Nephron progenitor cell (in vitro differentiated cells): ENCODE measurements around the gene IL12A.

Experiments
- DNase-seq: peaks from one replicate; pipeline ENCODE4 v3.0.0; 2021
- H3K27ac Mint-ChIP-seq: 2 replicates; pipeline ENCODE4 v1.8.0; 2021; ENCODE audit warnings: mild to moderate bottlenecking, moderate library complexity, mixed read lengths
- H3K27me3 Mint-ChIP-seq: 2 replicates; pipeline ENCODE4 v1.8.0; 2021; ENCODE audit warnings: mild to moderate bottlenecking, low read depth, mixed read lengths; ENCODE audit not compliant: poor library complexity
- H3K36me3 Mint-ChIP-seq: 2 replicates; pipeline ENCODE4 v1.8.0; 2021; ENCODE audit warnings: low read depth, mixed read lengths
- H3K4me1 Mint-ChIP-seq: 2 replicates; pipeline ENCODE4 v1.8.0; 2021; ENCODE audit warnings: mixed read lengths
- H3K4me3 Mint-ChIP-seq: 2 replicates; pipeline ENCODE4 v1.8.0; 2021; ENCODE audit warnings: mild to moderate bottlenecking, moderate library complexity, mixed read lengths
- H3K9me3 Mint-ChIP-seq: 2 replicates; pipeline ENCODE4 v1.8.0; 2021; ENCODE audit warnings: mild to moderate bottlenecking, moderate library complexity, mixed read lengths
- CTCF ChIP-seq: fragments of 200-600 bp; sonication (generic); IDR thresholded peaks from 2 replicates; pipeline ENCODE4 v1.5.0; 2021; ENCODE audit warnings: antibody characterized with exemption

Gene IL12A

DNA sequence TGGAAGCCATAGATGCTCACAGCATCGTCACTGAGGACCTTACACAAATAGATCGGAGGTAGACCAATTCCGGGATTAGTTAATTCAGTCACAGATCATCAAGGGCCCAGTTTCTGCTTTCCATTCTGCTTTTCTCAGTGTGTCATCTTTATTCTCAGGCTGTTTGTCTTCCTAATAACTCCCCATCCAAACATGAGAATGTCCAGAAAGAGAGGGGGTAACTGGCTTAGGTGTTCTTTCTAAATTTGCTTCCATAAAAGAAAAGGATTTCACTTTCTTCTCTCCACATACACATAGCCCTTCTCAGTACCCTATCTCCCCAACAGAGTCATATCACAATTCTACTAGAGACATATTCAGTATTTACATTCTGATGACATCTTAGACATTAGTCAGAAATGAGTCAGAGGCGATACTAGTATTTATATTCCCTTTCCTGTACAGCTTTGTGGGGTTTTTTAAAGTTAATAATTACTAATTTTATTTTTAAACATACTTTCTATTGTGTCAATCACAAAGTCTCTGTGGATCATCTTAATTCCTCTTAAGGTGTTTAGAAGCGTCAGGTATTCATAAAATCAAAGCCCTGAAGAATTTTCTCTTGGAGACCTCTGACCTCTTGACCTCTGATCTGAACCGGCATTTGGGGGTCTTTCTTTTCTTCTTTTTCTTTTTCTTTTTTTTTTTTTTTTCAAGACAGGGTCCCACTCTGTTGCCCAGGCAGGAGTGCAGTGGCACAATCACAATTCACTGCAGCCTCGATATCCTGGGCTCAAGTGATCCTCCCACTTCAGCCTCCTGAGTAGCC, 24.3 kb upstream of the IL12A start:
- H3K36me3 Mint-ChIP-seq: no peaks in the 10 kb centered on the region
- H3K4me3 Mint-ChIP-seq: no peak overlapping the region
- no peak for TF ChIP-seq CTCF
- no peak overlapping the region for H3K27ac Mint-ChIP-seq
- no peak for DNase-seq
- H3K9me3 Mint-ChIP-seq: no peaks in the 10 kb centered on the region
- no peaks in the 10 kb centered on the region for H3K4me1 Mint-ChIP-seq
- peaks cover 4% of the 10 kb centered on the region for H3K27me3 Mint-ChIP-seq

- no peak for DNase-seq
- Mint-ChIP-seq H3K4me1 (peaks cover 11% of the 10 kb centered on the region), H3K9me3 (no peaks in the 10 kb centered on the region), H3K27me3 (no peaks in the 10 kb centered on the region), H3K27ac (no peak overlapping the region), H3K4me3 (no peak overlapping the region), H3K36me3 (no peaks in the 10 kb centered on the region)
- no peak for TF ChIP-seq CTCF
These were observed 17.3 kb upstream of the IL12A start for GRCh38 chr3:159971311-159971710.

DNA sequence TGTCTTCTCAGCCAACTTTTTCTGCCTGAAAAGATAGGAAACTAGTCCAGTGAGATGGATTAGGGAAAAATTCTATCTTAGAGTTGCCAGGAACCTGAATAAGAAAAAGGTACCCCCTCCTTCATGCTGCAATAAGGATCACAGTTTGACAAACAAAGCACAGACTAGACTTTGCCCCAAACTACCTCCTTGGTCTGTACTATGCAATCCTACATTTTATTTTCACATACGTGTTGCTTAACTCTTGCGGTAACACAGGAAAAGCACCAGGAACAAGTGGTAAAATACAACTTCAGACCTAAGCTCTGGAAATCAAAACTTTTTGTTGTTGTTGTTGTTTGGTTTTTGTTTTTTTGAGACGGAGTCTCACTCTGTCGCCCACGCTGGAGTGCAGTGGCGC, 11.3 kb upstream of the IL12A start:
- H3K36me3 Mint-ChIP-seq: no peaks in the 10 kb centered on the region
- H3K4me3 Mint-ChIP-seq: no peak overlapping the region
- H3K9me3 Mint-ChIP-seq: peaks cover 29% of the 10 kb centered on the region
- TF ChIP-seq CTCF: no peak
- DNase-seq: no peak
- H3K4me1 Mint-ChIP-seq: peaks cover 12% of the 10 kb centered on the region
- peaks cover 9% of the 10 kb centered on the region for H3K27me3 Mint-ChIP-seq
- H3K27ac Mint-ChIP-seq: no peak overlapping the region

- Mint-ChIP-seq H3K27ac (no peak overlapping the region), H3K9me3 (peaks cover 29% of the 10 kb centered on the region), H3K4me3 (no peak overlapping the region), H3K4me1 (peaks cover 7% of the 10 kb centered on the region), H3K27me3 (peaks cover 9% of the 10 kb centered on the region), H3K36me3 (no peaks in the 10 kb centered on the region)
- no peak for TF ChIP-seq CTCF
- DNase-seq: no peak
These were observed 10.3 kb upstream of the IL12A start for GRCh38 chr3:159978353-159978752.

DNA sequence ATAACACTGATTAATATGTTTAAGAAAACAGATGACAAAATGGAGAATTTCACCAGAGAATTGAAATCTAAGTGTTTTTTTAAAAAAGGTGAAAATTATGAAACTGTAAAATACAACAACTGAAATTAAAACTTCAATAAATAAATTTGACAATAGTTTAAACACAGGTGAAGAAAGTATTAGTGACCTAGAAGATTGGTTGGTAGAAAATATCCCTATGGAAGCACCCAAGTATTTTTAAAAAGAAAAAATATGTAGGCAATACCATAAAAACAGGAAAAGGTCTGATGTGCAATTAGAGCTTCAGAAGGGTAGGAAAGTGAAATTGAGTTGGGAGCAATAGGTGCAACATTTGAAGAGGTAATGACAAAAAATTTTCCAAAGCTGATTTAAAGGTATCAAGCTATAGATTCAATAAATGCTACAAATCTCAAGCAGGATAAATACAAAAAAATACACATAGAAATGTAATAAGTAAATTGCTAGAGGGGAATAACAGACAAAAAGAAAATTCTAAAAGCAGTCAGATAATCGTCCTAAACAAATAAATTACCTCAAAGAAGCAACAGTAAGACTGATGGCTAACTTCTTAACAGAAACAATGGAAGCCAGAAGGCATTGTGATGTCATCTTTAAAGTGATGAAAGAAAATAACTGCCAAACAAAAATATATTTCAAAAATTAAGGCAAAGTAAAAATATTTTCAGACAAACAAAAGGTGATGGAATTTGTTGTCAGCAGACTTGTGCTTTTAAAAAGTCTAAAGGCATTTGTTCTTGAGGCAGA, 9.5 kb upstream of the IL12A start:
- Mint-ChIP-seq H3K36me3 (no peaks in the 10 kb centered on the region), H3K4me1 (peaks cover 7% of the 10 kb centered on the region), H3K9me3 (peaks cover 29% of the 10 kb centered on the region), H3K27me3 (peaks cover 11% of the 10 kb centered on the region), H3K27ac (no peak overlapping the region), H3K4me3 (no peak overlapping the region)
- no peak for DNase-seq
- TF ChIP-seq CTCF: no peak
